Right atrium auricular region (tissue), 2 donors: Measurements from ENCODE around the gene SIT1. TPM values are rescaled to one million over a fixed set of nuclear protein-coding genes. Genes with fewer than 3 reads are reported as not detected.

Experiments used
- DNase-seq: peaks from one replicate; pipeline ENCODE4 v3.0.0-alpha.2; 2019; ENCODE audit warnings: low spot score
- H3K27ac ChIP-seq, 2 donors: fragments of 200-600 bp; sonication (generic); 1 replicate in 1 of 2; 2 replicates in 1 of 2; pipeline ENCODE4 v1.5.1; 2016 to 2019
- H3K27me3 ChIP-seq, 2 donors: fragments of 200-600 bp; sonication (generic); one replicate each; pipeline versions ENCODE4 v1.5.1 to v1.6.0; 2017 to 2019
- H3K36me3 ChIP-seq: fragments of 200-600 bp; sonication (generic); one replicate; pipeline ENCODE4 v1.5.1; 2016
- H3K4me1 ChIP-seq, 2 donors: fragments of 200-600 bp; sonication (generic); one replicate each; pipeline versions ENCODE4 v1.5.1 to v1.6.0; 2017 to 2019
- H3K4me3 ChIP-seq, 2 donors: fragments of 200-600 bp; sonication (generic); 1 replicate in 1 of 2; 2 replicates in 1 of 2; pipeline ENCODE4 v1.5.1; 2017 to 2019; ENCODE audit warnings: mild to moderate bottlenecking in 1 of 2, moderate library complexity in 1 of 2
- H3K9me3 ChIP-seq, 2 donors: fragments of 200-600 bp; sonication (generic); one replicate each; pipeline ENCODE4 v1.5.1; 2019
- total RNA-seq, 2 donors: library from RNA; depleted of rRNA; stranded (reverse); fragments of >200 nt; gene quantifications; one replicate each; pipeline ENCODE4 v1.1.0, GENCODE V29; 2016
- TF ChIP-seq, protein P1 (sequence below), 2 donors: fragments of 200-600 bp; sonication (generic); IDR thresholded peaks; one replicate each; pipeline ENCODE4 v1.5.1; 2019; ENCODE audit warnings: antibody characterized with exemption in 2 of 2

The SIT1 gene
- total RNA-seq, 2 donors from 2014 or later: 0.55 TPM; not detected in 1

DNA sequence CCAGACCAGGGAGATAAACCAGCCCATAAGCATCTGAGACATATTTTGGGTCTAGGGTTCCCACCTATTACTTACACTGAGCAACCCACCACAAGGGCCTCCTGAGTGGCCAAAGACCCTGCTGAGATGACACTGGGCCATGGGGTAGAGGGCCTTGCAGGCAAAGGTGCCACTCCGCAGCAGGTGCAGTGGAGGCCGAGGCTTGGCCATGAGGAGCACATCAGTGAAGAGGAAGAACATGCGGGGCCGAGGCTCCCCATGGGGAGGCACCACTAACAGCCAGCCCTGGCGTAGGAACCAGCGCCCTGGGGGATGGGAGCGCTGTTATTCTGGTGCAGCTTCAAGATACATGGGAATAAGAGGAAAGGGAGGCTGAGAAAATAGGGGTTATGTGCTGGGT, 11.7 kb upstream of the SIT1 start:
- Histone ChIP-seq H3K27me3 (no peaks in the 10 kb centered on the region), H3K27ac (peak overlapping the region; percentile 97 to 98), H3K9me3 (no peaks in the 10 kb centered on the region), H3K36me3 (peaks cover 15% of the 10 kb centered on the region), H3K4me1 (peaks cover 0 to 46% of the 10 kb centered on the region in 2 donors), H3K4me3 (no peak overlapping the region)
- TF ChIP-seq, protein P1, sequence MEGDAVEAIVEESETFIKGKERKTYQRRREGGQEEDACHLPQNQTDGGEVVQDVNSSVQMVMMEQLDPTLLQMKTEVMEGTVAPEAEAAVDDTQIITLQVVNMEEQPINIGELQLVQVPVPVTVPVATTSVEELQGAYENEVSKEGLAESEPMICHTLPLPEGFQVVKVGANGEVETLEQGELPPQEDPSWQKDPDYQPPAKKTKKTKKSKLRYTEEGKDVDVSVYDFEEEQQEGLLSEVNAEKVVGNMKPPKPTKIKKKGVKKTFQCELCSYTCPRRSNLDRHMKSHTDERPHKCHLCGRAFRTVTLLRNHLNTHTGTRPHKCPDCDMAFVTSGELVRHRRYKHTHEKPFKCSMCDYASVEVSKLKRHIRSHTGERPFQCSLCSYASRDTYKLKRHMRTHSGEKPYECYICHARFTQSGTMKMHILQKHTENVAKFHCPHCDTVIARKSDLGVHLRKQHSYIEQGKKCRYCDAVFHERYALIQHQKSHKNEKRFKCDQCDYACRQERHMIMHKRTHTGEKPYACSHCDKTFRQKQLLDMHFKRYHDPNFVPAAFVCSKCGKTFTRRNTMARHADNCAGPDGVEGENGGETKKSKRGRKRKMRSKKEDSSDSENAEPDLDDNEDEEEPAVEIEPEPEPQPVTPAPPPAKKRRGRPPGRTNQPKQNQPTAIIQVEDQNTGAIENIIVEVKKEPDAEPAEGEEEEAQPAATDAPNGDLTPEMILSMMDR (IDR thresholded peaks at IDR 0.05): no peak
- DNase-seq: no peak

DNA sequence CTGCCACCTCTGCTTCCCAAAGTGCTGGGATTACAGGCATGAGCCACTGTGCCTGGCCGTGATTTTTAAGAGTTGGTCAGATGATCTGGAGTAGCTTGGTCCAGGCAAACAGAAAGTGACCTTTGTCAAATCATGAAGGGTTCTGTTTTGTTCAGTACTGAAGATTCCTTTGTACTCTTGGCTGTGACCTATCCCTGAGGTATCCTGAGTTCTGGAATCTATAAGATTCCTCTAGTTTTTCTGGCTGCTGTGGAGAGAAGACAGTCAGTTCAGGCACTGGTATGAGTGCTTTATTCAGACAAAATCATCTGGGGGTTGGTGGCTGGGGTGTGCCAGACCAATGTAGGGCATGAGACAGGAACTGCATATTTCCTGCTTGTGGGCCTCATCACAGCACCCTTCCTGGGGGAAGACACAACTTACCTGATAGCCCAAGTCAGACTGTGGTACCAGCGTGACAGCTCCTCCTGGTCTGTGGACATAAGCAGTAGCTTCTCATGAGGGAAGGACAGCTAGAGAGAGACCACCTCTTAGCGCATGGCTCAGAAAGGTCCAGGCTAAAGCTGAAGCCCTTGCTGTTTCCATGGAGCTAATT, 11.1 kb upstream of the SIT1 start:
- Histone ChIP-seq H3K4me1 (peaks cover 0 to 52% of the 10 kb centered on the region in 2 donors), H3K4me3 (no peak overlapping the region), H3K36me3 (peaks cover 15% of the 10 kb centered on the region), H3K27me3 (no peaks in the 10 kb centered on the region), H3K27ac (peak overlapping the region; percentile 97 to 98), H3K9me3 (no peaks in the 10 kb centered on the region)
- no peak for DNase-seq
- TF ChIP-seq, protein P1 (IDR thresholded peaks at IDR 0.05): no peak

DNA sequence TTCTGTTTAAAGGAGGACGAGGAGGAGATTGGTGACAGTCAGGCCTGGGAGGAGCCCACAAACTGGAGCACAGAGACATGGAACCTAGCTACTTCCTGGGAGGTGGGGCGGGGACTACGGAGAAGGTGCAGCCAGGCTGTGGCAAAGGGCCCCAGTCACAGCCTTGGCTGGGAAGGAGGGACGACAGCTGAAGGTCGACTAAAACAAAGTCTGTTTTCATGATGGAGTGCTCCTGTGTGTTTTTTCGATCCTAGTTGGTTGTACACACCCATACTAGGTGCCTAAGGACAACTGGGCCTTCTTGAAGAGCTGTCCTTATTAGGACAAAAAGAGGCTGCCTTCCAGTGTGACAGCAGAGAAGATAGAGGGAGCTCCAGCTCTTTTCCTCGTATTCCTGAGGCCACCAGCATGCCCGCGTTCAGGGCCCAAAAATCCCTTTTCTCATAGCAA, 10.3 kb upstream of the SIT1 start:
- H3K4me3 ChIP-seq: no peak overlapping the region
- H3K36me3 ChIP-seq: peaks cover 15% of the 10 kb centered on the region
- H3K27me3 ChIP-seq: no peaks in the 10 kb centered on the region
- peaks cover 0 to 54% of the 10 kb centered on the region in 2 donors for H3K4me1 ChIP-seq
- peak overlapping the region; percentile 97 to 98 for H3K27ac ChIP-seq
- TF ChIP-seq, protein P1 (IDR thresholded peaks at IDR 0.05): peak in 1 of 2 donors; percentile 73
- no peaks in the 10 kb centered on the region for H3K9me3 ChIP-seq
- no peak for DNase-seq

DNA sequence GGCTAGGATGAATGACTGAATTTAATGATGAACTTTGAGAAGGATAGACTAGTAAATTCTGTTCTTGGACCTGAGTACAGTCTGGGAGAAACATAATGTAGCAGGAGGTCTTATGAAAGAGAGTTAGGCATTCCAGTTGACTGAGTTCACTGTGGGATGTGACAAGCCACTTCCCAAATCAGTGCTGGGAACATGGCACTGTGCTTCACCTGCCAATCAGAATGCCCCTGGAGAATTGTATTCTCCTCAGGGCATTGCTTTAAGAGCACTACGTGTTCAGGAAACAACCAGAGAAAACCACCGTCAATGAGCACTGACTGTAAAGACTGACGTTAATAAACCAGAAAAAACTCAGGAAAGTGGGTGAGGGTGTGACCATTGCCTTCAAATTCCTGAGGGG, 8.6 kb upstream of the SIT1 start:
- DNase-seq: no peak
- H3K4me1 ChIP-seq: peaks cover 0 to 42% of the 10 kb centered on the region in 2 donors
- TF ChIP-seq, protein P1 (IDR thresholded peaks at IDR 0.05): no peak

DNA sequence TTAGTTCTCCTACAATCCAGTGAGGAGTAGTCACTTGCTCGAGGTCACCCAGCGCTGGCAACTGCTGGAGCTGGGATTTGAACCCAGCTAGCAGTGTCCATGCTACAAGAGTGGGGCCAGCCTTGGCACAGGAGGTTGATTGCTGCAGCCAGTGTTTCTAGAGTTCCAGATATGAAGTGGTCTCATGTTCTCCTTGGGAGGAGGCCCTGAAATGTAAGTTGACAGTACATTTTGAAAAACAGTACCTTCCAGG, 8.2 kb upstream of the SIT1 start:
- H3K9me3 ChIP-seq: no peaks in the 10 kb centered on the region
- H3K27me3 ChIP-seq: no peaks in the 10 kb centered on the region
- peak overlapping the region; percentile 85 to 89 for H3K4me3 ChIP-seq
- H3K4me1 ChIP-seq: peaks cover 0 to 42% of the 10 kb centered on the region in 2 donors
- H3K36me3 ChIP-seq: peaks cover 15% of the 10 kb centered on the region
- DNase-seq: no peak
- H3K27ac ChIP-seq: peak overlapping the region; percentile 97 to 98
- TF ChIP-seq, protein P1 (IDR thresholded peaks at IDR 0.05): no peak

More for the DNA sequence above, 8.6 kb upstream of the SIT1 start:
- H3K4me3 ChIP-seq: peak overlapping the region; percentile 85 to 89
- H3K9me3 ChIP-seq: no peaks in the 10 kb centered on the region
- H3K36me3 ChIP-seq: peaks cover 15% of the 10 kb centered on the region
- H3K27me3 ChIP-seq: no peaks in the 10 kb centered on the region
- H3K27ac ChIP-seq: peak overlapping the region; percentile 97 to 98
